Activated CD4-positive, CD25-positive, alpha-beta regulatory T cell treated with anti-CD3 and anti-CD28 coated beads, Interleukin-2, amount 50 U/mL, for 24 hours (primary cell): ENCODE data around the gene CDX2.

Source experiments
- ATAC-seq, 2 donors: fragments of 150-1000 bp; cut with Tn5 transposase; one replicate each; pipeline ENCODE4 v1.10.0; 2021; ENCODE audit warnings: mild to moderate bottlenecking in 1 of 2, moderate library complexity in 1 of 2

The CDX2 gene

GRCh38 chr13:27978301-27978968 is 9.3 kb upstream of the CDX2 start:
- no peak for ATAC-seq

GRCh38 chr13:27977476-27978300 is 8.6 kb upstream of the CDX2 start:
- no peak for ATAC-seq

- no peak for ATAC-seq
Measured at GRCh38 chr13:27976362-27977091, 7.4 kb upstream of the CDX2 start.

GRCh38 chr13:27975564-27976361 is 6.6 kb upstream of the CDX2 start:
- ATAC-seq, result no peak

- no peak for ATAC-seq
Measured at GRCh38 chr13:27973961-27974662, 5.0 kb upstream of the CDX2 start.

- no peak for ATAC-seq
Measured at GRCh38 chr13:27973291-27973690, 4.2 kb upstream of the CDX2 start.

GRCh38 chr13:27972478-27972820 is 3.3 kb upstream of the CDX2 start:
- no peak for ATAC-seq

- no peak for ATAC-seq
Measured at GRCh38 chr13:27971776-27972477, 2.8 kb upstream of the CDX2 start.

- no peak for ATAC-seq
Measured at GRCh38 chr13:27971236-27971645, 2.1 kb upstream of the CDX2 start.

GRCh38 chr13:27970382-27971235 is 1.5 kb upstream of the CDX2 start:
- ATAC-seq, result no peak

- ATAC-seq, result no peak
Measured at GRCh38 chr13:27969866-27970229, 733 bp upstream of the CDX2 start.

- ATAC-seq, result no peak
Measured at GRCh38 chr13:27968316-27969081, 616 bp downstream of the CDX2 start.

- no peak for ATAC-seq
Measured at GRCh38 chr13:27967736-27968315, 1.3 kb downstream of the CDX2 start.

- ATAC-seq, result no peak
Measured at GRCh38 chr13:27967203-27967735, 1.8 kb downstream of the CDX2 start.

GRCh38 chr13:27966641-27967202 is 2.4 kb downstream of the CDX2 start:
- no peak for ATAC-seq

GRCh38 chr13:27965740-27966640 is 3.1 kb downstream of the CDX2 start:
- ATAC-seq, result no peak

- no peak for ATAC-seq
Measured at GRCh38 chr13:27965343-27965739, 3.8 kb downstream of the CDX2 start.
